A549 (cell line): ENCODE measurements around the gene MTFMT.

Source experiments
- FOXS1 ChIP-seq: fragments of 250-450 bp; sonication (Bioruptor Pico); IDR thresholded peaks from 2 replicates; pipeline ENCODE4 v1.5.0; 2020; ENCODE audit warnings: mild to moderate bottlenecking, moderate library complexity
- KDM1A ChIP-seq: fragments of 200-600 bp; sonication (generic); IDR thresholded peaks from 2 replicates; pipeline ENCODE4 v1.6.1; 2016; ENCODE audit warnings: low read depth, mild to moderate bottlenecking
- POLR2A ChIP-seq: IDR thresholded peaks from 2 replicates; pipeline ENCODE4 v1.6.1; 2012; ENCODE audit warnings: mild to moderate bottlenecking, low read length
- SREBF2 ChIP-seq: fragments of 450-650 bp; IDR thresholded peaks from 2 replicates; pipeline ENCODE4 v1.6.1; 2014; ENCODE audit warnings: mild to moderate bottlenecking, moderate library complexity
- ZC3H11A ChIP-seq: fragments of 450-650 bp; IDR thresholded peaks from 2 replicates; pipeline ENCODE4 v1.6.1; 2014; ENCODE audit warnings: antibody characterized with exemption, mild to moderate bottlenecking
- TF ChIP-seq, protein P1 (sequence below): fragments of 450-650 bp; IDR thresholded peaks from 2 replicates; pipeline ENCODE4 v1.6.1; 2014; ENCODE audit warnings: antibody characterized with exemption
- TF ChIP-seq, protein P2 (sequence below): fragments of >200 bp; sonication (Bioruptor Twin); formaldehyde crosslinking; IDR thresholded peaks from 3 replicates; pipeline ENCODE4 v1.5.1; 2016

DNA sequence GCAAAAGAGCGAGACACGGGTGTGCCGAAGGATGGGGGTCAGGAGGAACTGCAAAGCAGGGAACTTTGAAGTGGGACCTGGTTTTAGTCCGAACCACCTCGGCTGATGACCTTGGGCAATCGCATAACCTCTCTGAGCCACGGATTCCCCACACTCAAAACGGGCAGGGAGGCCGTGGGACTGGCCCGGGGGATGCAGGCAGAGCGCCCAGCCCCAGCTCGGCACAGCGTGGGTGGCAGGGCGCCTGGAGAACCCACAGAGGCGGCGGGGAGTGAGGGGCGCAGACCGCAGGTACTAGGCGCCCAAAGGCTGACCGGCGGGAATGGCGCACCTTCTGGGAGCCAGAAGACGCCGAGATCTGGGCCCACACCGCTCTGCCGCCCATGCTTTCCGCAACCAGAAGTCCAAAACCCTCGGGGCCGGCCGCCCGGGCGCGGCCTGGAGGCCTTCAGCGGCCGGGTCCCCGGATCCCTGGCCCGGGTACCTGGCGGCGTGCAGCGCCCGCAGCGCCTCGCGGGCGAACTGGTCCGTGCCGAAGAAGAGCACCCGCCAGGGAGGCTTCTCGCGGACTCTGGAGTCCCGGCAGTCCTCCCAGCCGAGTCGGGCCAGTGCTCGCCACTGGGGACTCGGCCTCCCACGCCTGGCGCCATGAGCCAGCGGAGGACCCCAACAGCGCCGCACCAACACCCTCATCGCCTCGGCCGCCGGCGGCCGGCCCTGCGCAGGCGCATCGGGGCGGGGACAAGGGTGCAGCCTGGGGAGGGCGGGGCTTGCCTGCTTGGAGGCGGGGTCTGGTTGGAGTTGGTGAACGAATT lies at the start of gene MTFMT:
- TF ChIP-seq SREBF2 (no peak), FOXS1 (no peak), ZC3H11A (no peak), KDM1A (0 out of 2 replicates have a peak, but pooled peaks have one; percentile 58), POLR2A (peak; percentile 99)
- TF ChIP-seq, protein P1, sequence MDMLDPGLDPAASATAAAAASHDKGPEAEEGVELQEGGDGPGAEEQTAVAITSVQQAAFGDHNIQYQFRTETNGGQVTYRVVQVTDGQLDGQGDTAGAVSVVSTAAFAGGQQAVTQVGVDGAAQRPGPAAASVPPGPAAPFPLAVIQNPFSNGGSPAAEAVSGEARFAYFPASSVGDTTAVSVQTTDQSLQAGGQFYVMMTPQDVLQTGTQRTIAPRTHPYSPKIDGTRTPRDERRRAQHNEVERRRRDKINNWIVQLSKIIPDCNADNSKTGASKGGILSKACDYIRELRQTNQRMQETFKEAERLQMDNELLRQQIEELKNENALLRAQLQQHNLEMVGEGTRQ = no peak
- TF ChIP-seq, protein P2, sequence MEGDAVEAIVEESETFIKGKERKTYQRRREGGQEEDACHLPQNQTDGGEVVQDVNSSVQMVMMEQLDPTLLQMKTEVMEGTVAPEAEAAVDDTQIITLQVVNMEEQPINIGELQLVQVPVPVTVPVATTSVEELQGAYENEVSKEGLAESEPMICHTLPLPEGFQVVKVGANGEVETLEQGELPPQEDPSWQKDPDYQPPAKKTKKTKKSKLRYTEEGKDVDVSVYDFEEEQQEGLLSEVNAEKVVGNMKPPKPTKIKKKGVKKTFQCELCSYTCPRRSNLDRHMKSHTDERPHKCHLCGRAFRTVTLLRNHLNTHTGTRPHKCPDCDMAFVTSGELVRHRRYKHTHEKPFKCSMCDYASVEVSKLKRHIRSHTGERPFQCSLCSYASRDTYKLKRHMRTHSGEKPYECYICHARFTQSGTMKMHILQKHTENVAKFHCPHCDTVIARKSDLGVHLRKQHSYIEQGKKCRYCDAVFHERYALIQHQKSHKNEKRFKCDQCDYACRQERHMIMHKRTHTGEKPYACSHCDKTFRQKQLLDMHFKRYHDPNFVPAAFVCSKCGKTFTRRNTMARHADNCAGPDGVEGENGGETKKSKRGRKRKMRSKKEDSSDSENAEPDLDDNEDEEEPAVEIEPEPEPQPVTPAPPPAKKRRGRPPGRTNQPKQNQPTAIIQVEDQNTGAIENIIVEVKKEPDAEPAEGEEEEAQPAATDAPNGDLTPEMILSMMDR = peak; percentile 18; the same call in 1 of the 3 replicates
